PC-3 (cell line): ENCODE measurements around the gene BTAF1.

ENCODE experiments used
- CTCF ChIP-seq: fragments of 300-600 bp; sonication (generic); conservative IDR thresholded peaks from 2 replicates; pipeline ENCODE4 v1.5.1; 2017; ENCODE audit warnings: antibody characterized with exemption, low read depth, mild to moderate bottlenecking, low read length
- EZH2 ChIP-seq: fragments of 300-600 bp; sonication (generic); IDR thresholded peaks from one replicate; pipeline ENCODE4 v1.6.1; 2017; ENCODE audit warnings: antibody characterized with exemption, mild to moderate bottlenecking, low read length; ENCODE audit not compliant: unreplicated experiment
- EZH2phosphoT487 ChIP-seq: fragments of 300-600 bp; sonication (generic); IDR thresholded peaks from 2 replicates; pipeline ENCODE4 v1.6.1; 2018; ENCODE audit warnings: mild to moderate bottlenecking, antibody characterized with exemption, low read length, borderline replicate concordance

GRCh38 chr10:91983416-91983815 is 59.8 kb downstream of the BTAF1 start:
- TF ChIP-seq CTCF (no peak), EZH2 (no peak), EZH2phosphoT487 (no peak)
